GM10266 (cell line): ENCODE measurements around the gene EOMES.

Experiments used
- DNase-seq: peaks from one replicate; pipeline ENCODE4 v3.0.0; 2012; ENCODE audit errors: extremely low spot score
- CTCF ChIP-seq: IDR thresholded peaks from 2 replicates; pipeline ENCODE4 v1.5.1; 2012; ENCODE audit warnings: mild to moderate bottlenecking, low read depth; ENCODE audit not compliant: control insufficient read depth, insufficient read depth; ENCODE audit errors: missing control alignments

EOMES gene

GRCh38 chr3:27681249-27681748 is 40.8 kb downstream of the EOMES start:
- peak; percentile 50 for DNase-seq
- peak; percentile 60 for TF ChIP-seq CTCF

GRCh38 chr3:27680517-27681246 is 41.4 kb downstream of the EOMES start:
- no peak for TF ChIP-seq CTCF
- DNase-seq = no peak

GRCh38 chr3:27679691-27680090 is 42.4 kb downstream of the EOMES start:
- no peak for TF ChIP-seq CTCF
- DNase-seq = no peak

DNA sequence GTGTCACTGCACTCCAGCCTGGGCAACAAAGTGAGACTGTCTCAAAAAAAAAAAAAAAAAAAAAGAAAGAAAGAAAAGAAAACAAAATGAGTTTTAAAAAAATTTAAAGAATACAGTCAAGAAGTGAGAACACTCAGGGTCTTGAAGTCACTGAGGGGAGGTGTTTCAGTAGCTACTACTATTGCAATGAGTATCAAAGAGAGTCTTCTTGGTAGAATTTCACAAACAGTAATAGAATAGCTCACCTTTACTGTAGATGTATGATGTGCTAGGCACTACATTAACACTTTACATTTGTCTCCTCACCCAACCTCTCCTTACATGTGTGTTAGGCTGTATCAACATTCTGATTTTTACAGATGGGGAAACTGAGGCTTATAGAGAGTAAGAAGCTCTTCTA is 43.9 kb downstream of the EOMES start:
- no peak for TF ChIP-seq CTCF
- no peak for DNase-seq

- no peak for TF ChIP-seq CTCF
- no peak for DNase-seq
These were observed 44.6 kb downstream of the EOMES start for GRCh38 chr3:27677565-27677964.

DNA sequence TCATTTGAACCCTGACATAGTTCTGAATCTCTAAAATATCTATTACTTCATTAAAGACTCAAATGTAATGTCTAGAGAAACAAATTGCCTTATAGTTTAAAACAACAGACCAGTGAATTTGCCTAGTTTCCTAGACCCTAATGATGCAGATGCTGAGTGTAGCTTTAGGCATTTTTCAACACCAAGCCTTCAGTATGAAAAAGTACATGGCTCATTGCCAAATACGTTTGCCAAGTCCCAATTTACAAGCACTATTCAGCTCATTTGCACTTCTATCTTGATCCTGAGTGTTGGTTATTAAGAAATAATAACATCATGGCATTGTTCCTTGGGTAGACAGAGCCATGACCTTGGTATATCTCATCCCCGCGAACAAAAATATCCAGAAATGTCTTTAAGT is 46.8 kb downstream of the EOMES start:
- no peak for DNase-seq
- no peak for TF ChIP-seq CTCF

- no peak for DNase-seq
- no peak for TF ChIP-seq CTCF
These were observed 48.4 kb downstream of the EOMES start for GRCh38 chr3:27673701-27674100.
